PC-9 (cell line): ENCODE measurements around the gene TBC1D8. TPM values are rescaled to one million over a fixed set of nuclear protein-coding genes. Genes with fewer than 3 reads are reported as not detected.
A peak's percentile ranks its signal among the peaks of the same experiment; 100 is the strongest.

Experiments used
- BruUV-seq: library from RNA; stranded (reverse); fragments of 400-500 nt; replicated peaks from 2 replicates; lab custom pipeline; 2021; lab: Mats Ljungman, UMichigan
- CTCF ChIA-PET: fragments of 300-600 bp; sonication (Branson Sonifier 250); formaldehyde crosslinking; loops from one replicate; lab custom pipeline; 2022; ENCODE audit warnings: antibody characterized with exemption; lab: Charles Lee
- POLR2A ChIA-PET: fragments of 300-600 bp; sonication (Branson Sonifier 250); formaldehyde crosslinking; loops from one replicate; lab custom pipeline; 2022; ENCODE audit warnings: antibody characterized with exemption; ENCODE audit not compliant: unreplicated experiment; lab: Charles Lee
- DNase-seq, 2 experiments: peaks; one replicate each; pipeline versions ENCODE4 v3.0.0 to v3.0.0-alpha.2; 2015 to 2022; ENCODE audit warnings: mixed read lengths in 1 of 2
- H2AFZ ChIP-seq: fragments of 200-600 bp; sonication (generic); 2 replicates; pipeline ENCODE4 v1.8.1; 2017; ENCODE audit warnings: antibody characterized with exemption
- H3F3A ChIP-seq: fragments of 200-600 bp; sonication (generic); 2 replicates; pipeline ENCODE4 v1.8.1; 2017; ENCODE audit warnings: antibody characterized with exemption, mild to moderate bottlenecking, low read depth; ENCODE audit not compliant: insufficient read depth
- H3K27ac ChIP-seq: fragments of 200-600 bp; sonication (generic); 2 replicates; pipeline ENCODE4 v1.6.1; 2016; ENCODE audit warnings: mixed run types
- H3K27me3 ChIP-seq: fragments of 200-600 bp; sonication (generic); 2 replicates; pipeline ENCODE4 v1.6.1; 2016; ENCODE audit warnings: low read depth, mixed run types; ENCODE audit not compliant: insufficient read depth
- H3K36me3 ChIP-seq: fragments of 200-600 bp; sonication (generic); 2 replicates; pipeline ENCODE4 v1.6.1; 2016; ENCODE audit warnings: low read depth, mixed run types
- H3K4me1 ChIP-seq: fragments of 200-600 bp; sonication (generic); replicated peaks from 2 replicates; pipeline ENCODE4 v1.6.1; 2016; ENCODE audit warnings: mixed run types; ENCODE audit not compliant: insufficient read depth
- H3K4me2 ChIP-seq: fragments of 200-600 bp; sonication (generic); 2 replicates; pipeline ENCODE4 v1.6.1; 2017; ENCODE audit warnings: mixed run types
- H3K4me3 ChIP-seq: fragments of 200-600 bp; sonication (generic); 2 replicates; pipeline ENCODE4 v1.6.1; 2016; ENCODE audit warnings: mixed run types
- H3K79me2 ChIP-seq: fragments of 200-600 bp; sonication (generic); 2 replicates; pipeline ENCODE4 v1.6.1; 2017; ENCODE audit warnings: low read depth, mixed run types
- H3K9me2 ChIP-seq: fragments of 200-600 bp; sonication (generic); 2 replicates; pipeline ENCODE4 v1.8.1; 2017; ENCODE audit warnings: mild to moderate bottlenecking; ENCODE audit not compliant: insufficient read depth
- H3K9me3 ChIP-seq: fragments of 200-600 bp; sonication (generic); 2 replicates; pipeline ENCODE4 v1.8.1; 2016; ENCODE audit warnings: low read depth; ENCODE audit not compliant: insufficient read depth
- H4K20me1 ChIP-seq: fragments of 200-600 bp; sonication (generic); 2 replicates; pipeline ENCODE4 v1.8.1; 2017; ENCODE audit not compliant: insufficient read depth
- EZH2 ChIP-seq: fragments of 200-600 bp; sonication (generic); IDR thresholded peaks from 2 replicates; pipeline ENCODE4 v1.8.0; 2017; ENCODE audit warnings: antibody characterized with exemption, low read depth
- intact Hi-C: fragments of 100-400 bp; cut with micrococcal nuclease; formaldehyde crosslinking; loops from one replicate; pipeline ENCODE4 v1.10.0; 2022; ENCODE audit not compliant: unreplicated experiment
- total RNA-seq: library from RNA; stranded (reverse); gene quantifications from 2 replicates; pipeline ENCODE4 v1.2.3, GENCODE V29; 2021
- TF ChIP-seq, protein P1 (sequence below): fragments of 200-600 bp; sonication (generic); conservative IDR thresholded peaks from 2 replicates; pipeline ENCODE4 v1.6.1; 2017; ENCODE audit warnings: mixed run types, antibody characterized with exemption, mild to moderate bottlenecking, moderate library complexity

Gene TBC1D8
- total RNA-seq, 1 experiment from 2014 or later = 25.2 TPM

GRCh38 chr2:101197814-101198213, 46.6 kb upstream of the TBC1D8 start:
- intact Hi-C loops = no loop called here
- no peaks in the 10 kb centered on the region for H3K27me3 ChIP-seq
- BruUV-seq = no TSS peak
- H4K20me1 ChIP-seq = no peaks in the 10 kb centered on the region
- H3K4me3 ChIP-seq = no peak overlapping the region
- TF ChIP-seq EZH2 = no peak
- TF ChIP-seq, protein P1, sequence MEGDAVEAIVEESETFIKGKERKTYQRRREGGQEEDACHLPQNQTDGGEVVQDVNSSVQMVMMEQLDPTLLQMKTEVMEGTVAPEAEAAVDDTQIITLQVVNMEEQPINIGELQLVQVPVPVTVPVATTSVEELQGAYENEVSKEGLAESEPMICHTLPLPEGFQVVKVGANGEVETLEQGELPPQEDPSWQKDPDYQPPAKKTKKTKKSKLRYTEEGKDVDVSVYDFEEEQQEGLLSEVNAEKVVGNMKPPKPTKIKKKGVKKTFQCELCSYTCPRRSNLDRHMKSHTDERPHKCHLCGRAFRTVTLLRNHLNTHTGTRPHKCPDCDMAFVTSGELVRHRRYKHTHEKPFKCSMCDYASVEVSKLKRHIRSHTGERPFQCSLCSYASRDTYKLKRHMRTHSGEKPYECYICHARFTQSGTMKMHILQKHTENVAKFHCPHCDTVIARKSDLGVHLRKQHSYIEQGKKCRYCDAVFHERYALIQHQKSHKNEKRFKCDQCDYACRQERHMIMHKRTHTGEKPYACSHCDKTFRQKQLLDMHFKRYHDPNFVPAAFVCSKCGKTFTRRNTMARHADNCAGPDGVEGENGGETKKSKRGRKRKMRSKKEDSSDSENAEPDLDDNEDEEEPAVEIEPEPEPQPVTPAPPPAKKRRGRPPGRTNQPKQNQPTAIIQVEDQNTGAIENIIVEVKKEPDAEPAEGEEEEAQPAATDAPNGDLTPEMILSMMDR = no peak
- CTCF ChIA-PET = no interaction called here
- H3K4me1 ChIP-seq = peaks cover 9% of the 10 kb centered on the region; the same call in 1 of the 2 replicates
- no peaks in the 10 kb centered on the region for H3K9me3 ChIP-seq
- no peak for DNase-seq
- POLR2A ChIA-PET = no interaction called here
- no peaks in the 10 kb centered on the region for H3K36me3 ChIP-seq
- no peaks in the 10 kb centered on the region for H3K79me2 ChIP-seq
- no peak overlapping the region for H3K4me2 ChIP-seq
- peaks cover 8% of the 10 kb centered on the region; the same call in 1 of the 2 replicates for H3F3A ChIP-seq
- H3K9me2 ChIP-seq = no peaks in the 10 kb centered on the region; the same call in 1 of the 2 replicates
- H2AFZ ChIP-seq = no peak overlapping the region
- H3K27ac ChIP-seq = no peak overlapping the region

- ChIA-PET POLR2A (no interaction called here), CTCF (interaction anchor here (0.7 kb wide), 2 partner anchors 64 to 208 kb away, joined by 3 to 4 read pairs; no protein-coding TSS in a partner anchor)
- no peak for DNase-seq
- Histone ChIP-seq H3K27ac (no peak overlapping the region), H3K9me3 (no peaks in the 10 kb centered on the region), H4K20me1 (no peaks in the 10 kb centered on the region), H3K36me3 (no peaks in the 10 kb centered on the region), H3K9me2 (no peaks in the 10 kb centered on the region; the same call in 1 of the 2 replicates), H3K4me3 (no peak overlapping the region), H3K27me3 (no peaks in the 10 kb centered on the region), H3K4me2 (no peak overlapping the region), H3F3A (peaks cover 8% of the 10 kb centered on the region; the same call in 1 of the 2 replicates), H2AFZ (no peak overlapping the region), H3K79me2 (no peaks in the 10 kb centered on the region), H3K4me1 (peaks cover 9% of the 10 kb centered on the region; the same call in 1 of the 2 replicates)
- TF ChIP-seq, protein P1 = peak; percentile 41; the same call in 1 of the 2 replicates
- TF ChIP-seq EZH2 = no peak
- BruUV-seq = no TSS peak
- intact Hi-C loops = no loop called here
These were observed 46.1 kb upstream of the TBC1D8 start for GRCh38 chr2:101197215-101197745.

DNA sequence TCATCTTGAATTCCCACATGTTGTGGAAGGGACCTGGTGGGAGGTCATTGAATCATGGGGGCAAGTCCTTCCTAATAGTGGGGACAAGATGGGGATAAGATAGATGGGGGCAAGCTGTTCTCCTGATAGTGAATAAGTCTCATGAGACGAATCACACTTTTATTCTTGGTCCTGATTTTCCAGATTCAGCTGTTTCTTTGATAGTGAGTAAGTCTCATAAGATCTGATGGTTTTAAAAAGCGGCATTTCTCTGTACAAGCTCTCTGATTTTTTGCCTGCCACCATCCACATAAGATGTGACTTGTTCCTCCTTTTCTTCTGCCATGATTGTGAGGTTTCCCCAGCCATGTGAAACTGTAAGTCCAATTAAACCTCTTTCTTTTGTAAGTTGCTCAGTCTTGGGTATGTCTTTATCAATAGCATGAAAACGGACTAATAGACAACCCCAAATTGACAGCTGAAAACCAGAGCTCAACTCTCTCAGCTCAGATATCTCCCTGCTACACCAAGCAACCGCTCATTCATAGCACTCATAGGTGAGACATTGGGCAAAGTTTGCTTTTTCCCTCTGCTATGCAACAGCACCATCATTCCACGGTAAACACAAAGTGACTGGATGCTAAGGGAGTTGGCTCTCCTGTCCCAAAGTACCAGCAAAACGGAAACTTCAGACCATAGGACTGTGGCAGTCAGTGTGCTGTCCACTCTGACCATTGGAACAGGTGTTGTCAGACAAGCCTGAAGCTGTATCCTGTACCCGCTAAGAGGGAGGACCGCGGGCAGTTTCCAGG, 44.9 kb upstream of the TBC1D8 start:
- no peaks in the 10 kb centered on the region for H4K20me1 ChIP-seq
- TF ChIP-seq, protein P1 = no peak
- TF ChIP-seq EZH2 = no peak
- CTCF ChIA-PET = interaction anchor here (0.7 to 1.0 kb wide), 2 partner anchors 9 to 37 kb away, joined by 3 to 4 read pairs; no protein-coding TSS in a partner anchor
- DNase-seq = no peak
- BruUV-seq = no TSS peak
- no peak overlapping the region for H3K4me2 ChIP-seq
- no peaks in the 10 kb centered on the region for H3K36me3 ChIP-seq
- no peaks in the 10 kb centered on the region; the same call in 1 of the 2 replicates for H3K9me2 ChIP-seq
- POLR2A ChIA-PET = interaction anchor here (0.6 kb wide), 1 partner anchor 681 kb away, joined by 4 read pairs; no protein-coding TSS in a partner anchor
- no peaks in the 10 kb centered on the region for H3K9me3 ChIP-seq
- H2AFZ ChIP-seq = no peak overlapping the region
- H3K27me3 ChIP-seq = no peaks in the 10 kb centered on the region
- peaks cover 9% of the 10 kb centered on the region; the same call in 1 of the 2 replicates for H3K4me1 ChIP-seq
- no peak overlapping the region for H3K27ac ChIP-seq
- H3K4me3 ChIP-seq = no peak overlapping the region
- H3F3A ChIP-seq = peaks cover 8% of the 10 kb centered on the region; the same call in 1 of the 2 replicates
- intact Hi-C loops = no loop called here
- H3K79me2 ChIP-seq = no peaks in the 10 kb centered on the region
